Endodermal cell (in vitro differentiated cells): ENCODE data around the gene KBTBD4. TPM values are rescaled to one million over a fixed set of nuclear protein-coding genes. Genes with fewer than 3 reads are reported as not detected.
"Not testable (repeated sequence)": the region's sequence is repeated elsewhere in the genome, so short reads cannot be mapped to it uniquely, and the experiment has no call there.

ENCODE experiments used
- DNase-seq: peaks from one replicate; pipeline ENCODE4 v3.0.0-alpha.2; 2017
- H3K27ac ChIP-seq: 2 replicates; pipeline ENCODE4 v1.5.1; 2013; ENCODE audit warnings: mild to moderate bottlenecking, low read depth, low read length, moderate library complexity
- H3K27me3 ChIP-seq: 2 replicates; pipeline ENCODE4 v1.6.1; 2013; ENCODE audit warnings: mild to moderate bottlenecking, low read length, moderate library complexity; ENCODE audit not compliant: insufficient read depth, control insufficient read depth, poor library complexity, severe bottlenecking
- H3K36me3 ChIP-seq: 2 replicates; pipeline ENCODE4 v1.7.0; 2013; ENCODE audit warnings: mild to moderate bottlenecking, low read length, moderate library complexity; ENCODE audit not compliant: control insufficient read depth, insufficient read depth
- H3K4me1 ChIP-seq: one replicate; pipeline ENCODE4 v1.7.0; 2013; ENCODE audit warnings: low read length; ENCODE audit not compliant: control insufficient read depth, insufficient read depth
- H3K4me3 ChIP-seq: 2 replicates; pipeline ENCODE4 v1.5.1; 2013; ENCODE audit warnings: mild to moderate bottlenecking, low read length, moderate library complexity
- H3K9ac ChIP-seq: 2 replicates; pipeline ENCODE4 v1.6.1; 2013; ENCODE audit warnings: mild to moderate bottlenecking, low read length, moderate library complexity; ENCODE audit not compliant: poor library complexity, severe bottlenecking; ENCODE audit errors: extremely low read depth
- H3K9me3 ChIP-seq: 2 replicates; pipeline ENCODE4 v1.6.1; 2013; ENCODE audit warnings: mild to moderate bottlenecking, low read length, moderate library complexity; ENCODE audit not compliant: control insufficient read depth
- H3K27ac Mint-ChIP-seq: 2 replicates; pipeline ENCODE4 v1.8.0; 2020; ENCODE audit warnings: mixed read lengths
- H3K27me3 Mint-ChIP-seq: 2 replicates; pipeline ENCODE4 v1.8.0; 2021; ENCODE audit warnings: mild to moderate bottlenecking, mixed read lengths; ENCODE audit not compliant: insufficient read depth
- H3K36me3 Mint-ChIP-seq: 2 replicates; pipeline ENCODE4 v1.8.0; 2020; ENCODE audit warnings: low read depth, mixed read lengths
- H3K4me1 Mint-ChIP-seq: 2 replicates; pipeline ENCODE4 v1.8.0; 2020; ENCODE audit warnings: mixed read lengths
- H3K4me3 Mint-ChIP-seq: 2 replicates; pipeline ENCODE4 v1.8.0; 2020; ENCODE audit warnings: mild to moderate bottlenecking, moderate library complexity, mixed read lengths
- H3K9me3 Mint-ChIP-seq: 2 replicates; pipeline ENCODE4 v1.8.0; 2020; ENCODE audit warnings: mild to moderate bottlenecking, mixed read lengths
- CTCF ChIP-seq: fragments of 200-600 bp; sonication (generic); conservative IDR thresholded peaks from 2 replicates; pipeline ENCODE4 v1.5.0; 2021; ENCODE audit warnings: antibody characterized with exemption, mild to moderate bottlenecking
- WGBS, 2 experiments: methylation state at CpG; one replicate each; pipeline versions ENCODE4 v1.1.5 to v1.1.7; 2013; ENCODE audit warnings: missing lambda C conversion rate in 2 of 2, mixed read lengths in 1 of 2; ENCODE audit not compliant: insufficient coverage in 1 of 2, insufficient read length in 1 of 2; 5-methylcytosine and 5-hydroxymethylcytosine counted together
- total RNA-seq, 2 donors: library from RNA; stranded (reverse); fragmentation: NEBNext Ultra II Directional in 1 of 2; extraction: Animal tissue kit (Norgen Biotek cat#: 25700) in 1 of 2; gene quantifications; 2 replicates in 1 of 2; 3 replicates in 1 of 2; pipeline ENCODE4 v1.2.1, GENCODE V29; 2021

The KBTBD4 gene
- total RNA-seq, 2 donors from 2014 or later: 13.7 to 14.8 TPM

GRCh38 chr11:47560426-47560825, 18.3 kb downstream of the KBTBD4 start:
- TF ChIP-seq CTCF: no peak
- no peaks in the 10 kb centered on the region for H3K9me3 ChIP-seq
- H3K4me3 Mint-ChIP-seq: no peak overlapping the region
- 90 to 95% methylated on average over 2 of the region's 2 CpGs for WGBS, 2 experiments
- H3K9me3 Mint-ChIP-seq: no peaks in the 10 kb centered on the region
- no peak overlapping the region for H3K4me3 ChIP-seq
- no peak for DNase-seq
- peaks cover 2% of the 10 kb centered on the region for H3K4me1 Mint-ChIP-seq
- H3K9ac ChIP-seq: no peak overlapping the region
- H3K27ac ChIP-seq: no peak overlapping the region
- peaks cover 2% of the 10 kb centered on the region for H3K36me3 Mint-ChIP-seq
- no peaks in the 10 kb centered on the region for H3K27me3 ChIP-seq
- H3K27ac Mint-ChIP-seq: no peak overlapping the region
- no peaks in the 10 kb centered on the region for H3K4me1 ChIP-seq
- H3K27me3 Mint-ChIP-seq: no peaks in the 10 kb centered on the region
- no peaks in the 10 kb centered on the region for H3K36me3 ChIP-seq

GRCh38 chr11:47558695-47559094, 20.1 kb downstream of the KBTBD4 start:
- Histone ChIP-seq H3K9ac (no peak overlapping the region), H3K27ac (no peak overlapping the region), H3K27me3 (no peaks in the 10 kb centered on the region), H3K4me1 (no peaks in the 10 kb centered on the region), H3K36me3 (no peaks in the 10 kb centered on the region), H3K9me3 (no peaks in the 10 kb centered on the region), H3K4me3 (no peak overlapping the region)
- whole genome bisulfite sequencing, 2 experiments: no CpG with 5 or more reads among the region's 1 CpG
- no peaks in the 10 kb centered on the region for H3K9me3 Mint-ChIP-seq
- no peak for TF ChIP-seq CTCF
- no peaks in the 10 kb centered on the region for H3K27me3 Mint-ChIP-seq
- H3K4me1 Mint-ChIP-seq: no peaks in the 10 kb centered on the region
- H3K27ac Mint-ChIP-seq: no peak overlapping the region
- H3K36me3 Mint-ChIP-seq: peaks cover 2% of the 10 kb centered on the region
- DNase-seq: no peak
- H3K4me3 Mint-ChIP-seq: no peak overlapping the region

- not testable (repeated sequence) for H3K36me3 ChIP-seq, H3K9me3 ChIP-seq, H3K4me1 Mint-ChIP-seq, H3K27me3 ChIP-seq, DNase-seq, H3K9ac ChIP-seq, H3K4me3 ChIP-seq, H3K4me3 Mint-ChIP-seq, H3K9me3 Mint-ChIP-seq, H3K4me1 ChIP-seq, H3K27ac Mint-ChIP-seq, H3K36me3 Mint-ChIP-seq, H3K27ac ChIP-seq, H3K27me3 Mint-ChIP-seq
- WGBS, 2 experiments: 93 to 95% methylated on average over 12 of the region's 12 CpGs
Observed at GRCh38 chr11:47557004-47557403, 21.8 kb downstream of the KBTBD4 start.

GRCh38 chr11:47553406-47553743, 25.4 kb downstream of the KBTBD4 start:
- peak overlapping the region; percentile 76 for H3K4me3 ChIP-seq
- DNase-seq: no peak
- no peaks in the 10 kb centered on the region for H3K27me3 ChIP-seq
- TF ChIP-seq CTCF: peak; percentile 13
- peak overlapping the region; percentile 89 for H3K27ac ChIP-seq
- H3K36me3 ChIP-seq: peaks cover 28% of the 10 kb centered on the region
- H3K27me3 Mint-ChIP-seq: no peaks in the 10 kb centered on the region
- peaks cover 8% of the 10 kb centered on the region for H3K36me3 Mint-ChIP-seq
- H3K9me3 Mint-ChIP-seq: no peaks in the 10 kb centered on the region
- H3K4me1 ChIP-seq: no peaks in the 10 kb centered on the region
- peak overlapping the region; percentile 97 for H3K4me3 Mint-ChIP-seq
- H3K9me3 ChIP-seq: no peaks in the 10 kb centered on the region
- 0 to 32% methylated on average over 3 to 9 of the region's 9 CpGs for WGBS, 2 experiments
- peak overlapping the region; percentile 94 for H3K9ac ChIP-seq
- peak overlapping the region; percentile 97 for H3K27ac Mint-ChIP-seq
- H3K4me1 Mint-ChIP-seq: peaks cover 11% of the 10 kb centered on the region
